Rectal smooth muscle tissue (tissue), 1 donor: ENCODE data around the gene SOST.
A peak's percentile ranks its signal among the peaks of the same experiment; 100 is the strongest.

Source experiments
- H3K27ac ChIP-seq: one replicate; pipeline ENCODE4 v1.7.0; 2013; ENCODE audit warnings: low read depth, low read length, inconsistent platforms
- H3K27me3 ChIP-seq: one replicate; pipeline ENCODE4 v1.7.0; 2013; ENCODE audit warnings: low read length; ENCODE audit not compliant: control insufficient read depth, insufficient read depth
- H3K36me3 ChIP-seq: one replicate; pipeline ENCODE4 v1.7.0; 2013; ENCODE audit warnings: low read length; ENCODE audit not compliant: control insufficient read depth, insufficient read depth
- H3K4me1 ChIP-seq: one replicate; pipeline ENCODE4 v1.7.0; 2013; ENCODE audit warnings: low read length; ENCODE audit not compliant: control insufficient read depth, insufficient read depth
- H3K4me3 ChIP-seq: one replicate; pipeline ENCODE4 v1.7.0; 2013; ENCODE audit warnings: low read length
- H3K9ac ChIP-seq: one replicate; pipeline ENCODE4 v1.7.0; 2013; ENCODE audit warnings: low read length

Gene SOST

GRCh38 chr17:43723697-43724359, 34.8 kb downstream of the SOST start:
- Histone ChIP-seq H3K27ac (no peak overlapping the region), H3K4me3 (no peak overlapping the region), H3K27me3 (no peaks in the 10 kb centered on the region), H3K9ac (no peak overlapping the region), H3K36me3 (no peaks in the 10 kb centered on the region), H3K4me1 (no peaks in the 10 kb centered on the region)

- H3K9ac ChIP-seq: no peak overlapping the region
- no peak overlapping the region for H3K27ac ChIP-seq
- no peaks in the 10 kb centered on the region for H3K4me1 ChIP-seq
- H3K36me3 ChIP-seq: no peaks in the 10 kb centered on the region
- no peaks in the 10 kb centered on the region for H3K27me3 ChIP-seq
- no peak overlapping the region for H3K4me3 ChIP-seq
Measured at GRCh38 chr17:43722870-43723665, 35.5 kb downstream of the SOST start.

GRCh38 chr17:43722269-43722619, 36.3 kb downstream of the SOST start:
- Histone ChIP-seq H3K9ac (no peak overlapping the region), H3K27ac (no peak overlapping the region), H3K4me1 (no peaks in the 10 kb centered on the region), H3K27me3 (no peaks in the 10 kb centered on the region), H3K36me3 (no peaks in the 10 kb centered on the region), H3K4me3 (no peak overlapping the region)

- H3K9ac ChIP-seq: no peak overlapping the region
- no peaks in the 10 kb centered on the region for H3K4me1 ChIP-seq
- H3K27me3 ChIP-seq: no peaks in the 10 kb centered on the region
- no peaks in the 10 kb centered on the region for H3K36me3 ChIP-seq
- H3K27ac ChIP-seq: no peak overlapping the region
- no peak overlapping the region for H3K4me3 ChIP-seq
Measured at GRCh38 chr17:43721537-43722268, 36.9 kb downstream of the SOST start.

- no peaks in the 10 kb centered on the region for H3K27me3 ChIP-seq
- H3K9ac ChIP-seq: peak overlapping the region; percentile 94
- H3K4me3 ChIP-seq: peak overlapping the region; percentile 95
- H3K36me3 ChIP-seq: no peaks in the 10 kb centered on the region
- no peaks in the 10 kb centered on the region for H3K4me1 ChIP-seq
- H3K27ac ChIP-seq: peak overlapping the region; percentile 97
Measured at GRCh38 chr17:43720311-43721060, 38.1 kb downstream of the SOST start.

GRCh38 chr17:43719578-43719977, 39.0 kb downstream of the SOST start:
- Histone ChIP-seq H3K27ac (no peak overlapping the region), H3K36me3 (no peaks in the 10 kb centered on the region), H3K4me3 (no peak overlapping the region), H3K27me3 (no peaks in the 10 kb centered on the region), H3K4me1 (no peaks in the 10 kb centered on the region), H3K9ac (no peak overlapping the region)

GRCh38 chr17:43718544-43718943, 40.0 kb downstream of the SOST start:
- Histone ChIP-seq H3K4me3 (no peak overlapping the region), H3K36me3 (no peaks in the 10 kb centered on the region), H3K9ac (no peak overlapping the region), H3K27ac (no peak overlapping the region), H3K27me3 (peaks cover 5% of the 10 kb centered on the region), H3K4me1 (no peaks in the 10 kb centered on the region)

GRCh38 chr17:43717913-43718312, 40.7 kb downstream of the SOST start:
- Histone ChIP-seq H3K4me1 (no peaks in the 10 kb centered on the region), H3K9ac (no peak overlapping the region), H3K4me3 (no peak overlapping the region), H3K36me3 (no peaks in the 10 kb centered on the region), H3K27me3 (peaks cover 5% of the 10 kb centered on the region), H3K27ac (no peak overlapping the region)

- Histone ChIP-seq H3K36me3 (no peaks in the 10 kb centered on the region), H3K27ac (no peak overlapping the region), H3K27me3 (peaks cover 9% of the 10 kb centered on the region), H3K4me3 (no peak overlapping the region), H3K9ac (no peak overlapping the region), H3K4me1 (no peaks in the 10 kb centered on the region)
Measured at GRCh38 chr17:43714465-43715149, 44.0 kb downstream of the SOST start.

- peak overlapping the region; percentile 52 for H3K4me3 ChIP-seq
- H3K27me3 ChIP-seq: peaks cover 9% of the 10 kb centered on the region
- H3K27ac ChIP-seq: no peak overlapping the region
- no peak overlapping the region for H3K9ac ChIP-seq
- H3K4me1 ChIP-seq: no peaks in the 10 kb centered on the region
- H3K36me3 ChIP-seq: no peaks in the 10 kb centered on the region
Measured at GRCh38 chr17:43713494-43714162, 45.0 kb downstream of the SOST start.

- Histone ChIP-seq H3K27me3 (peaks cover 9% of the 10 kb centered on the region), H3K4me1 (no peaks in the 10 kb centered on the region), H3K27ac (no peak overlapping the region), H3K9ac (no peak overlapping the region), H3K4me3 (no peak overlapping the region), H3K36me3 (no peaks in the 10 kb centered on the region)
Measured at GRCh38 chr17:43712397-43712796, 46.2 kb downstream of the SOST start.
